Thyroid gland (tissue), 4 donors: Measurements from ENCODE around the gene KSR1.

Source experiments
- POLR2A ChIP-seq, 2 donors: fragments of 450-650 bp; IDR thresholded peaks; one replicate each; pipeline ENCODE4 v1.6.1; 2017; ENCODE audit warnings: antibody characterized with exemption in 2 of 2, mild to moderate bottlenecking in 2 of 2, moderate library complexity in 1 of 2
- TF ChIP-seq, protein P1 (sequence below), 6 experiments: fragments of 200-600 bp in 3 of 6; fragments of 450-650 bp in 3 of 6; sonication (generic) in 3 of 6; IDR thresholded peaks; one replicate each; pipeline ENCODE4 v1.5.1; 2016 to 2019; ENCODE audit warnings: antibody characterized with exemption in 6 of 6, mild to moderate bottlenecking in 2 of 6, inconsistent platforms in 1 of 6, moderate library complexity in 1 of 6

DNA sequence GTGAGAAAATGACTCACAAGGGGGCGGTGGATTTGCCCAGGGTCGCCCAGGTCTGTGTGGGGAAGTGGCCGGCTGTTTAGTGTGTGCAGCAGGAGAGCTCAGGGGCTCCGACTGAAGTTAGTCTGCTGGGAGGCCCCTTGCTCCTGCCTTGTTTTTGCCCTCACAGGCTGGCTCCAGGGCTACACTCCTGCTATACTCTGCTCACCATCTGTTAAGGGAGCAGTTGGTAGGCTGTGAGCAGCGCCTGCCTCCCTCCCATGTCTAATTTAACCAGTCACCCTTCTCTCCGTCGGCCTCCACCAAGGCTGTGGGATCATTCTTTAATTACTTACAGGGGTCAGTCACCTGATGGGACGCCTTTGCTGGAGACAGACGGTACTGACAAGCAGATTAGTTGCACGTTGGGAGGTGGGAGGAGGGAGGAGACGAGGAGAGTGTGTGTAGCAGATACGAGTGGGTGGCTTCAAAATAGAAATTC, 35.5 kb downstream of the KSR1 start:
- no peak for TF ChIP-seq POLR2A (IDR thresholded peaks at IDR 0.05)
- TF ChIP-seq, protein P1, sequence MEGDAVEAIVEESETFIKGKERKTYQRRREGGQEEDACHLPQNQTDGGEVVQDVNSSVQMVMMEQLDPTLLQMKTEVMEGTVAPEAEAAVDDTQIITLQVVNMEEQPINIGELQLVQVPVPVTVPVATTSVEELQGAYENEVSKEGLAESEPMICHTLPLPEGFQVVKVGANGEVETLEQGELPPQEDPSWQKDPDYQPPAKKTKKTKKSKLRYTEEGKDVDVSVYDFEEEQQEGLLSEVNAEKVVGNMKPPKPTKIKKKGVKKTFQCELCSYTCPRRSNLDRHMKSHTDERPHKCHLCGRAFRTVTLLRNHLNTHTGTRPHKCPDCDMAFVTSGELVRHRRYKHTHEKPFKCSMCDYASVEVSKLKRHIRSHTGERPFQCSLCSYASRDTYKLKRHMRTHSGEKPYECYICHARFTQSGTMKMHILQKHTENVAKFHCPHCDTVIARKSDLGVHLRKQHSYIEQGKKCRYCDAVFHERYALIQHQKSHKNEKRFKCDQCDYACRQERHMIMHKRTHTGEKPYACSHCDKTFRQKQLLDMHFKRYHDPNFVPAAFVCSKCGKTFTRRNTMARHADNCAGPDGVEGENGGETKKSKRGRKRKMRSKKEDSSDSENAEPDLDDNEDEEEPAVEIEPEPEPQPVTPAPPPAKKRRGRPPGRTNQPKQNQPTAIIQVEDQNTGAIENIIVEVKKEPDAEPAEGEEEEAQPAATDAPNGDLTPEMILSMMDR (IDR thresholded peaks at IDR 0.05), result no peak
